GM21515 (cell line): Measurements from ENCODE around the gene AP1B1.

Source experiments
- ATAC-seq: cut with Tn5 transposase; IDR thresholded peaks from one replicate; pipeline ENCODE4 v1.9.1; 2021; ENCODE audit not compliant: unreplicated experiment

AP1B1 gene

GRCh38 chr22:29314537-29315285 lies 73.7 kb downstream of the AP1B1 start:
- ATAC-seq: no peak

DNA sequence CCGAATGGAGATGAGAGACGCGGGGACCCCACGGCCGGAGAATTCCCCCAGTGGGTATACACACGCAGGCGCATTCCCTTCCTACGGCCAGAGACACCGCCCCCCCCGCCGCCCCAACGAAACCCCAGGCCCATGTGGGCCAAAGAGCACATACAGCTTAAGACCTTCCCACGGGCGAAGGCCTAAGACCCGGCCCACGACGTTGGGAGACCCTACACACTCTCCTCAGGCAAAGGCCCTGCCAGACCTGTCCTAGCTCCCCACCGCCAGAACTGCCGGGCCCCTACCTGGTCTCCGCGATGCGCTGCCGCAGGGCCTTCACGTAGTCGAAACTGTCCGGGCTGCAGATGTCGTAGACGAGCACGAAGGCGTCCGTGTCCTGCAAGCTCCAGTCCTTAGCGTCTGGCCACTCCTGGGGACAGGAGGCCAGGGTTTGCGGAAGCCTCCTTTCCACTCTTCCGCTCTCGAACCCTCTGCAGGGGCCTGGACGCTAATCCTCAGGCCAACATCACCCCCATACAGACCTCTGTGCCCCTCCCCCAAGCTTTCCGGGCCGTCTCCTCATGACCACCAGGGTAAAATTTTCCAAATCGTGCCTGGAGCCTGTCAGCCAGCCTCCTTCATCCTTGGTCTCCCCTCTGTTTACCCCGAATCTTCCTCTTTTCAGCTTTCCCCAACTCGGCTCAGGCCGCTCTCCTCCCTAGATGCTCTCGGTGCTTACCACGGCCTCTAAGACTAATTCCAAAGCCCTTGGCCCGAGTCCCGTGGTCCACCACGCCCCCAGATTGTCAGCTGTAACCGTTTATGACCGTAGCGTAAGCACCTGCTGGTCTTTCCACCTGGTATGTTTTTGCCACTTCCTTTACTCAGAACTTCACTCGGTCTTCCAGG lies 74.5 kb downstream of the AP1B1 start:
- no peak for ATAC-seq

DNA sequence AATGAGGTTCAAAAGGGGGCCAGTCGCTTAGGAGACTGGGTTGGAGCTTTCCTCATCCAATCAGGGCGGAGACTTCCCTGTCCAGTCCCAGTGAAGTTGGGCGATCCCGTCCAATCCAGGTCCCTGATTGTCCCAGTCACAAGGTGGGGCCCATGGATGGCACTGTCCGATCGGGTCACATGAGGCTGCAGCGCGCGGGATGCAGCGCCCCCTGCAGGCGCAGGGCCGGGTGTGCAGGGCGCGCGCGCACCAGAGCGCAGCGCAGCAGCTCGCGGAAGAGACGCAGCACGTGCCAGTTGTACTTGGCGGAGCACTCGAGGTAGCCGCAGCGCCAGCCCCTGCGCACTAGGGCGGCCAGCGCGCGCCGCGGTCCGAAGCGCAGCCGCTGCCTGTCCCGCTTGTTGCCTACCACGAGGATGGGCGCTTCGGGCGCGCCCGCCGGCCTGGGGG lies 75.2 kb downstream of the AP1B1 start:
- no peak for ATAC-seq

- no peak for ATAC-seq
These were observed 75.9 kb downstream of the AP1B1 start for GRCh38 chr22:29312218-29313125.

DNA sequence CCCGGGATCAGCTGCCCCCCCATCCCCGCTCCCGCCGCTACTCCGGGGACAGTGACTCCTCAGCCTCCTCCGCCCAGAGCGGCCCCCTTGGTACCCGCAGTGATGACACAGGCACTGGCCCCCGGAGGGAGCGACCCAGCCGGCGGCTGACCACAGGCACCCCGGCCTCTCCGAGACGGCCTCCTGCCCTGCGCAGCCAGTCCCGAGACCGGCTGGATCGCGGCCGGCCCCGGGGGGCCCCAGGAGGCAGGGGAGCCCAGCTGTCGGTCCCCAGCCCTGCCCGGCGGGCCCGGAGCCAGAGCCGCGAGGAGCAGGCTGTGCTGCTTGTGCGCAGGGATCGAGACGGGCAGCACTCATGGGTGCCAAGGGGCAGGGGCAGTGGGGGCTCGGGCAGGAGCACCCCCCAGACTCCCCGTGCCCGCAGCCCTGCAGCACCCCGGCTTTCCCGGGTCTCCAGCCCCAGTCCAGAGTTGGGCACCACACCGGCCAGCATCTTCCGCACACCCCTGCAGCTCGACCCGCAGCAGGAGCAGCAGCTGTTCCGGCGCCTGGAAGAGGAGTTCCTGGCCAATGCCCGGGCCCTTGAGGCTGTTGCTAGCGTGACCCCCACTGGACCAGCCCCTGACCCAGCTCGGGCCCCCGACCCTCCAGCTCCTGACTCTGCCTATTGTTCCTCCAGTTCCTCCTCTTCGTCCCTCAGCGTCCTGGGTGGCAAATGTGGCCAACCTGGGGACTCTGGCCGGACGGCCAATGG lies 76.7 kb downstream of the AP1B1 start:
- no peak for ATAC-seq

GRCh38 chr22:29310863-29311339 lies 77.5 kb downstream of the AP1B1 start:
- no peak for ATAC-seq

DNA sequence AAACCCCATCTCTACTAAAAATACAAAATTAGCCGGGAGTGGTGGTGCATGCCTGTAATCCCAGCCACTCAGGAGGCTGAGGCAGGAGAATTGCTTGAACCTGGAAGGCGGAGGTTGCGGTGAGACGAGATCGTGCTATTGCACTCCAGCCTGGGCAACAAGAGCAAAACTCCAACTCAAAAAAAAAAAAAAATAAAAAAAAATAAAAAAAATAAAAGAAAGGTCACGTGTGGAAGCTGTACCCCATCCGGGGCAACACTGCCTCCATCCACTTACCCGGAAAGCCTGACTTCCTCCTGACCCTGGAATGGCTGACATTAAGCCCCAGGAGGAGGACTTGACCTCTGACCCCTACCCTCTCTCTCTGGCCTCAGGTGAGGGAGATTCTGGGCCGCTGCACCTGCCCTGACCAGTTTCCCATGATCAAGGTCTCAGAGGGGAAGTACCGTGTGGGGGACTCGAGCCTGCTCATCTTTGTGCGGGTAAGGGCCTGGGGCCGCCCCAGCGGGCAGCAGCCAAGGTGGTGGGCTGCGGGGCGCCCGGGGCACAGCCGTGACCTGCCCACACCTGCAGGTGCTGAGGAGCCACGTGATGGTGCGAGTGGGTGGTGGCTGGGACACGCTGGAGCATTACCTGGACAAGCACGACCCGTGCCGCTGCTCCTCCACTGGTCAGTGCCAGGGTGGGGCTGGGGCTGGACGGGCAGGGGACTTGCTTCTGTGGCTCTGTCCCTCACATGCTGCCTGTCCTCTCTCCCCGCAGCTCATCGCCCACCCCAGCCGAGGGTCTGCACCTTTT lies 78.1 kb downstream of the AP1B1 start:
- no peak for ATAC-seq

- ATAC-seq: no peak
These were observed 78.9 kb downstream of the AP1B1 start for GRCh38 chr22:29309332-29310064.

GRCh38 chr22:29308791-29309262 lies 79.5 kb downstream of the AP1B1 start:
- ATAC-seq: no peak

DNA sequence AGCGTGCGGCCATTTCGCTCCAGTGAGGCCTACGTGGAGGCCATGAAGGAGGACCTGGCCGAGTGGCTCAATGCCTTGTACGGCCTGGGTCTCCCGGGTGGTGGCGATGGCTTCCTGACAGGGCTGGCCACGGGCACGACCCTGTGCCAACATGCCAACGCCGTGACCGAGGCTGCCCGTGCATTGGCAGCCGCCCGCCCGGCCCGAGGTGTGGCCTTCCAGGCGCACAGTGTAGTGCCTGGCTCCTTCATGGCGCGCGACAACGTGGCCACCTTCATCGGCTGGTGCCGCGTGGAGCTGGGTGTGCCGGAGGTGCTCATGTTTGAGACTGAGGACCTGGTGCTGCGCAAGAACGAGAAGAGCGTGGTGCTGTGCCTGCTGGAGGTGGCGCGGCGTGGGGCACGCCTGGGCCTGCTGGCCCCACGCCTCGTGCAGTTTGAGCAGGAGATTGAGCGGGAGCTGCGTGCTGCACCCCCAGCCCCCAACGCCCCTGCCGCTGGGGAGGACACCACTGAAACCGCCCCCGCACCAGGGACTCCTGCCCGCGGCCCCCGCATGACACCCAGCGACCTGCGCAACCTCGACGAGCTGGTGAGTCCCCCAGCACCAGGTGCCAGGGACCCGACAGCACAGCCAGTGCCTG lies 80.1 kb downstream of the AP1B1 start:
- no peak for ATAC-seq

DNA sequence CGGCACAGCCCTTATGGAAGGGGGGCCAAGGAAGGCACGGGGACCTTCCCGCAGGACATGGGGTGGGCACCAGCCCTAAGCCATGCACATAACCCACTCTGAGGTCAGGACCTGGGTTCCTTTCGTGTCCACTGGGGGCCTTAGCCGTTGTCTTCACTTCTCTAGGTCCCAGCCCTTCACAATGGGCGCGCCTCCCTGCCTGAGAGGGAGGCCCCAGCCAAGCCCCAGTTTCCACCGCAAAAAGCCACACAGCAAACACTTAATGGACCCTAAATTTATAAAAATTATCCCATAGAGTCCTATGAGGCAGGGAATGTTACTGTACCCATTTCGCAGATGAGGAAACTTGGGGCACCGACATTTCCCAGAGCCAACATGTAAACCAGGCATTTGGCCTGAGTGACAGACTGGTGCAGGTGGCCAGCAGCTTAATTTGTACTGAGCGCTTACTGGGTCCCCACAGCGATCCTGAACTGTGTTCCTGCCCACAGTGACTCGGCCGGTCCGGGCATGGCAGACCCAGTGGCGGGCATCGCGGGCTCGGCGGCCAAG lies 80.7 kb downstream of the AP1B1 start:
- no peak for ATAC-seq

DNA sequence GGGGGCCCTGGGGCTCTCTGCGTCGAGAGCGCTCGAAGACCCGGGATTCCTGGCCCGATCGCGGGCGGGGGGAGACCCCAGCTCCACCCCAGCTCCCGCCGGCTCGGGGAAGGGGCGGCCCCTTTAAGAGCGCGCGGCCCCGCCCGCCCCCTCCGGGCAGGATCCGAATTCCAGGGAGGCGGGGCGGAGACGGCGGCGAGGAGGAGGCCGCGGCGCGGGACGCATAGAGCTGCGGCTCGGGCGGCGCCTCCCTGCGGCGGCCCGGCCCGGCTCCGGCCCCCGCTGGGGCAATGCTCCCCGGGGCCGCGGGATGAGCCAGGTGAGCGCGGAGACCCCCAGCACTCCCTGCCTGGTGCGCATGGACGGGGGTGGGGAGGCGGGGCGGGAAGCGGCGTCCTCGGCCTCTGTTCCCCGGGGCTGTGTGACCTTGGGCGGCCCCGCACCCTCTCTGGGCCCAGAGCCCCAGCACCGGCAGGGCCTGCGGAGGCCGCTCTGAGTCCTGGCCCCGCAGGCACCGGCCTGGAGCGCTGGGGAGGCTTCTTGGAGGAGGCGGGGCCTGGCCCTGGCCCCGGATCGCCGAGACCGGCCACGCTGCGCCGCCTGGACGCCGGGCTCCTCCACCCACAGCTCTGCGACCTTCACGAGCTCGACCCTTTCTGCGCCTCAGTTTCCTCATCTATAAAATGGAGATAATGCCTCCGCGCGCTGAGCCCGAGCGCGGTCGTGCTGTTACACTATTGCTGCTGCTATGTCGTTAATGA lies 81.4 kb downstream of the AP1B1 start:
- ATAC-seq: no peak

GRCh38 chr22:29306175-29306834 lies 82.1 kb downstream of the AP1B1 start, which contains the start of gene GAS2L1:
TSS of gene GAS2L1 (plus strand) at chr22:29306650. CDS start at chr22:29308106, 1,456 bp downstream.
- ATAC-seq: no peak

DNA sequence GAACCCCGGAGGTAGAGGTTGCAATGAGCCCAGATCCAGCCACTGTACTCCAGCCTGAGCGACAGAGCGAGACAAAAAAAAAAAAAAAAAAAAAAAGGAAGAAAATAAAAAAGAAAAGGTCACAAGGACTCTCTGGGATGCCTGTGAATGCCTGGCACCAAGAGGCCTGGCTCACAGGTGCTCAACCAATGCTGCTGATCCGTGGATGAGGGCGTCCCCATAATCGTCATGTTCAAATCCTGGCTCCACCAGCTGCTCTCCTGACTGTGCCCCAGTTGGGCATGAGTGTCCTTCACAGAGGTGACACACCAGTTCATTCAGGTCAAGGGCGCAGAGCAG lies 82.6 kb downstream of the AP1B1 start:
- no peak for ATAC-seq

DNA sequence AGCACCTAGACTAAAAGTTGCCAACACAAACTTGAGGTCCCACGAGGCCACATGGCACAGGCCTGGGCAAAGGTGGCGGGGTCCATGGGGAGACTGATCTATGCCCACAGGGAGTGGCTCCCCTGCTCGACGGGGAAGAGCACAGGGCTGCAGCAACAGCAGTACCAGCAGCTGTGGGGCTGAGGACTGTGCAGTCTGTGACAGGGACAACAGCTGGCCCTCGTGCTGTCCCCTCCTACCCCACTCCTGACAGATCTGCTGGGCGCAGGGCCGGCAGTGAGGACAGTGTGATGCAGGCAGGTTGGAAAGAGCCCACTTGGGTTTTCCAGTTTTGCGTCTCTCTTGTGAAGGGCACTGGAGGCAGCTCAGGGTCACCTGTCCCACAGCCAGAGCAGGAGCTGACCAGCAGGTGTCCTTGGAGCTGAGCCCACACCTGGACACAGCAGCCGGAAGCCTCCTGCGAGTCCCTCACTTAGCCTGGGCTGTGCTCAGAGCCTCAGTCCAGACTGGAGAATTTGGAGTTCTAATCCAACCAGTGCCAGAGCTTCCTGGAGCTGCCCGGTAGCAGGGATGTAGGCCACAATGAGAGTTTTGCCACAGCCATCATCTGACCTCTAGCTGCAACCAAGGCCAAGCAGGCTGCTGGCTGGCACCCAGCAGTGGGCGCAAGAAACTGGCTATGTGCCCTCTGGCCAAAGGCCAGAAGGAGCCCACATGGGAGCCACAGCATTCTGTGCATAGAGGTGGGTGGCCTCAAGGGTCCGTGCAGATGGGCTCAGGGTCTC lies 85.5 kb downstream of the AP1B1 start:
- no peak for ATAC-seq

- no peak for ATAC-seq
These were observed 86.0 kb downstream of the AP1B1 start for GRCh38 chr22:29302402-29302680.
